Measurements from ENCODE around the gene AARS2. TPM values are rescaled to one million over a fixed set of nuclear protein-coding genes. Genes with fewer than 3 reads are reported as not detected.
A peak's percentile ranks its signal among the peaks of the same experiment; 100 is the strongest.
"Not testable (repeated sequence)": the region's sequence is repeated elsewhere in the genome, so short reads cannot be mapped to it uniquely, and the experiment has no call there.

Gene AARS2
- total RNA-seq, 4 donors from 2014 or later: 6.9 to 12.3 (median 7.6) TPM

DNA sequence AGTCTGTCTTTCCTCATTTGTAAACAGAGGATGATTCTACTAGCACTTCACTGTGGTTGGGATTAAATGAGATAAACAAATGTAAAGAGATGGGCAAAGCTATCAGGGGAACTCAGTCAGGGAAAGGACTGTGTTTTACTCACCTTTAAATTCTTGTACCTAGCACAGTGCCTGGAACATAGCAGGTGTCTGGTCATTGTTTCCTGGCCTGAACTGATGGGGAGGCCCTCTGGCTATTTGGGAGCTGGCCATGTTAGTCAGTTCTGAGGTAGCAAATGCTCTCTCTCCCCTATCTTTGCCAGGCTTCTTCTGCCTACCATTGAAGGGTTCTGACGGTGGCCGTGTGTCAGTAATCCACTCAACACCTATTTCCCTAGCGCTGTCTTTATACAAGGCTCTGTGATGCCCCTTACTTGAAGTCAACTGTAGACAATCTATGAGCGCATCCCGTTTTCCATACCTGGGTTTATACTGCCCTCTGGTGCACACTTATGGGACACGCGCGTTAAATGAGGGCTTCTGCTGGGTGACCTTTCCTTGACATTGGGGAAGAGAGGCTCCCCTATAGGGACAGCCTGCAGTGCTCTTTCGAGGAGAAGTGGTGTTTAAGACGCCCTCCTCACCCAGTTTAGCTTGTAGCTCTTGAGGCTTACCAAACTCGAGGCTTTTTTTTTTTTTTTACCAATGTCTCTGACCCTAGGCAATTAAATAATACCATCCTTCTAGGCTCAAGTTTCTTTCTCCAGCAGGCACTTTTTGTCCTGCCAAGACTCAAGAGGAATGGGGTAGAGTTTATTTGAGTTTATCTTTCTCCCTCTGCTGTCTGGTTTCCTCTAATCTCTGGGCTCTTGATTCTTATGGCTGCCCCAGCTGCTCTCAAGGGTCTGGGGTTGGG, 25.3 kb upstream of the AARS2 start:
- DNase-seq (ENCODE audit: low spot score) (peak; percentile 42), ATAC-seq (ENCODE audit: low FRiP score) (no peak)
- TF ChIP-seq CTCF (IDR thresholded peaks at IDR 0.05): peak in 1 of 3 donors; percentile 57

DNA sequence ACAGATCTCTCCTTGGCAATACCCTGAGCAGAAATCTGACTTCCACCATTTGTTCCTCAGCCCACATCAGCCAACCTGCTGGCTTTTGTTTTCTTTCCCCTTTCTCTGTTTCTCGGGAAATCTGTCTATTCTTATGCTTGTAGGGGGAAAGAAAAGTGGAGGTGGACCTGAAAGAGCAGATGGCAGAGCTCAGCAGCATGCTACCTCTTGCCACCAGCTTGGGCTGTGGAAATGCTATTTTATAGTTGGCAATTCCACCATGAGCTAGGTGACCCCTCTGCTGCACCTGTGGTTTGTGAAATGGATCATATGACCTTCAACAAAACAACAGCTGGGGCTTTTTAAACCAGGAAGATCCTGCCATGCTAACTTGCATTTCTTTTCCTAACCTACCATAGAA, 22.5 kb upstream of the AARS2 start:
- no peak for TF ChIP-seq CTCF (IDR thresholded peaks at IDR 0.05)
- no peak for ATAC-seq (ENCODE audit: low FRiP score)

DNA sequence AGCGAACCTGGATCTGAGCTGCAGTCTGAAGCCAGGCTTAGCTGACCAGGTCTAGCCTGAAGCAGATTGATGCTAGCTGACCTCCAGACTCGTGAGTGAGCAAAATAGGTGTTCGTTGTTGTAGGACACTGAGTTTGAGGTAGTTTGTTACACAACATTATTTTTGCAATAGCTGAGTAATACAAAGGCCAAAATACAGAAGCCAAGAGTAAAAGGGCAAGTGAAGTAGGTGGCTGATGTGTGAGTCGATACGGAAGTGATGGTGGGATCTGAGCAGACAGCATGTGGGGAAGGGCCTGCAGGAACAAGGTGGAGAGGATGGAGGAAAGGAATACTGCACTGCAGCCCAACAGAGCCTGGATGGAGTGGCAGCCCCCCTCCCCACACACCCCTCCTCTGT, 20.8 kb upstream of the AARS2 start:
- ATAC-seq (ENCODE audit: low FRiP score) (no peak), DNase-seq (ENCODE audit: low spot score) (no peak)
- no peak for TF ChIP-seq CTCF (IDR thresholded peaks at IDR 0.05)

More for the DNA sequence above, 22.5 kb upstream of the AARS2 start:
- no peak for DNase-seq (ENCODE audit: low spot score)

DNA sequence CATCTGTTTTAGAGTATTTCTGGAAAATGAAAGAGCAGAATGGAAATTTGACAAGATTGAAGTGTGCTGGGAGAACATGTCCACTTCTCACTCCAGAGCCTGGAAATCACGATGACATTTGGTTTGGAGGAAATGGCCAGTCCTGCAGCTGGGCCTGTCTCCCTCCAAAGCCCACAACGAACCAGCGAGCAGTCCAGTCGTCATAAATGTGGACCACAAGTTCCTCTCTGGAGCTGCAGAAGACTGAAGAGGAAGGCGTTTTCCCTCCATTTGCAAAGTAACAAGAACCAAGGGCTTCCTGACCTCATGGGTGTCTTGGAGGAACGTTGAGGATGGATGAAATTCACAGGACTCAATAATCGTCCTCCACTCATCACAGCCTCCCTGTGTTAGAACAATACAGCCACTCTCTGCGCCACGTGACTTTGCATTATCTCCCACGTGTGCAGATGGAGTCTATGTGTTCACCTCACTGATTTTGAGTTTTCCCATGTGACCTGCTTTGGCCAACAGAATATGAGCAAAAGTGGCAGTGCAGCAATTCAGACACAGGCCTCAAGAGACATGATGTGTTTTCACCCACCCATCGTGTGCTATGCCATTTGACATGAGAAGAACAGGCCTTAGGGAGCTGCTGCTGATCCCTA, 20.2 kb upstream of the AARS2 start:
- no peak for DNase-seq (ENCODE audit: low spot score)
- no peak for ATAC-seq (ENCODE audit: low FRiP score)

GRCh38 chr6:44332585-44332984, 19.4 kb upstream of the AARS2 start:
- no peak for TF ChIP-seq CTCF (IDR thresholded peaks at IDR 0.05)
- no peak for ATAC-seq (ENCODE audit: low FRiP score)
- DNase-seq (ENCODE audit: low spot score): no peak

More for the DNA sequence above, 20.2 kb upstream of the AARS2 start:
- TF ChIP-seq CTCF (IDR thresholded peaks at IDR 0.05): no peak

GRCh38 chr6:44329858-44330257, 16.7 kb upstream of the AARS2 start:
- ATAC-seq (ENCODE audit: low FRiP score) (no peak), DNase-seq (ENCODE audit: low spot score) (no peak)
- no peak for TF ChIP-seq CTCF (IDR thresholded peaks at IDR 0.05)

GRCh38 chr6:44328203-44328602, 15.1 kb upstream of the AARS2 start:
- DNase-seq (ENCODE audit: low spot score); ATAC-seq (ENCODE audit: low FRiP score): not testable (repeated sequence)

All from omental fat pad (tissue), 4 donors.